Stimulated activated CD8-positive, alpha-beta memory T cell treated with anti-CD3 and anti-CD28 coated beads, Interleukin-15, amount 100 ng/mL, for 1 hour (primary cell): ENCODE results near the gene SLC43A1.

Experiments used
- DNase-seq: peaks from one replicate; pipeline ENCODE4 v3.0.0-alpha.2; 2020; ENCODE audit warnings: low read depth

The SLC43A1 gene

GRCh38 chr11:57479021-57479663 lies 36.4 kb downstream of the SLC43A1 start:
- DNase-seq: no peak

GRCh38 chr11:57477507-57478189 lies 37.9 kb downstream of the SLC43A1 start:
- no peak for DNase-seq

DNA sequence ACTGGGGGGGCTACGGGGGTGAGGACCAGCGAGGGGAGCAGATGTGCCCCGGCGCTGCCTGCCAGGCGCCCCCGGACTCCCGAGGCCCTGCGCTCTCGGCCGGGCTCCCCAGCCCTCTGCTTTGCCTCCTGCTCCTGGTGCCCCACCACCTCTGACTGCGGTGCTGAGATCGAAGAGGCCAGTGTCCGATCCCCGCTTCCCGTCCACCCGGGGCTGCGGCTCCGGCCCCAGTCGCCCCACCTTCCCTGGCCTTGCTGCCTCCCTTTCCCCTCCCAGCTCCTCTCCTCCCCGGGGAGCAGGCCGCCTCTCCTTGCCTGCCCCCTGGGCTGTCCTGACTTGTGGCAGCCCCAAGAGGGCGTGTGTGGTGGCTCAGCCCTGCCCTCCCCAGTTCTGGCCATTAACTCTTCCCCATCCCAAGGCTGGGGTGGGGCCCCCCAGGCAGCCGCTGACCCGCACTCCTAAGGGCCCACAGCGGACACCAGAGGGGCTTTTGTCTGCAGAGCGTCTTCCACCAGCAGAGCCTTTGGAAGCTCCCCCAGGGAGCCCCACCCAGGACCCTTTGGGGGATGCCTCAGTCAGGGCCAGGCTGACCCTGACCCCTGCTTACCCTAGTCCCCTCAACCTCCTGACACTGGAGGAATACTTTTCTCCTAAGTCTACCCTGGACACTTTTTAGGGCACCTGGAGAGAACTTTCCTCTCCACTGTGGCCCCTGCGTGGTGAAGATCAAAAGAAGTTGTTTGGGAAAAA lies 38.6 kb downstream of the SLC43A1 start:
- DNase-seq: no peak

DNA sequence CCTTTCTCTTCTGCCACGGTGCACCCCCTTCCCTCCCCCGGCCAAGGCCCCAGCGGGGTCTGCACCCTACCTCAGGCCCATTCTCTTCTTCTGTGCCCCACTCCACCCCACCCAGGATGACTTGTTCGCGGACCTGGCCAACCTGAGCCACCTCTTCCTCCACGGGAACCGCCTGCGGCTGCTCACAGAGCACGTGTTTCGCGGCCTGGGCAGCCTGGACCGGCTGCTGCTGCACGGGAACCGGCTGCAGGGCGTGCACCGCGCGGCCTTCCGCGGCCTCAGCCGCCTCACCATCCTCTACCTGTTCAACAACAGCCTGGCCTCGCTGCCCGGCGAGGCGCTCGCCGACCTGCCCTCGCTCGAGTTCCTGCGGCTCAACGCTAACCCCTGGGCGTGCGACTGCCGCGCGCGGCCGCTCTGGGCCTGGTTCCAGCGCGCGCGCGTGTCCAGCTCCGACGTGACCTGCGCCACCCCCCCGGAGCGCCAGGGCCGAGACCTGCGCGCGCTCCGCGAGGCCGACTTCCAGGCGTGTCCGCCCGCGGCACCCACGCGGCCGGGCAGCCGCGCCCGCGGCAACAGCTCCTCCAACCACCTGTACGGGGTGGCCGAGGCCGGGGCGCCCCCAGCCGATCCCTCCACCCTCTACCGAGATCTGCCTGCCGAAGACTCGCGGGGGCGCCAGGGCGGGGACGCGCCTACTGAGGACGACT lies 39.3 kb downstream of the SLC43A1 start:
- DNase-seq: no peak

- no peak for DNase-seq
Observed at GRCh38 chr11:57475671-57476046, 39.8 kb downstream of the SLC43A1 start.

DNA sequence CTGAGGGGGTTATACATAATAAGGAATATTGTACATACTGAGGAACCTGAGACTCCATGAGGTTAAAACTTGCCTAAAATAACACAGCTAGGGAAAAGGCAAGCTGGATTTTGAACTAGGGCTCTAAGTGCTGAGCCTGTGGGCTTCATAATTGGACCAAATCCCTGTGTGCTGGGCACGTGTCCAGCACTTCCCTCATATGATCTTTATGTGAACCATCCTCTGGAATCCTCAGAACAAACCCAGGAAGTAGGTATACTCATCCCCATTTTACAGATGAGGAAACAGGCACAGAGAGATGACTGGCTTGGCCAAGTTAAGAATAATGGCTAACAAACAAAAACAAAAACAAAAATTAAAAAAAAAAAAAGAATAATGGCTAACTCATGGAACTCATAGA lies 40.3 kb downstream of the SLC43A1 start:
- DNase-seq: no peak

DNA sequence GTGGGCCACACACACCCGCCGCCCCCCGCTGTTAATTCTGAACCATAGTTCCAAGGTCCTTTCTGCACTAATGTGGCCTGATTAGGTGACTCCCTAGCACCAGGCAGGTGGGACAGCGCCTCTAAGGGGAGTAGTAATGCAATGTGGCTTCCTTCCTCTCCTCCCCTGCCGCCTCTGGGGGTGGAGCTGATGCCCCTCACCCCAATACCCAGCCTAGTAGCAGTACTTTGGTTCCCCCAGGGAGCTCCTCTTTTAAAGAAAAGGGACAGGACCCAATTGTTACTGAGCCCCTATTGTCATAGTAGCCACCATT lies 40.7 kb downstream of the SLC43A1 start:
- DNase-seq: no peak

DNA sequence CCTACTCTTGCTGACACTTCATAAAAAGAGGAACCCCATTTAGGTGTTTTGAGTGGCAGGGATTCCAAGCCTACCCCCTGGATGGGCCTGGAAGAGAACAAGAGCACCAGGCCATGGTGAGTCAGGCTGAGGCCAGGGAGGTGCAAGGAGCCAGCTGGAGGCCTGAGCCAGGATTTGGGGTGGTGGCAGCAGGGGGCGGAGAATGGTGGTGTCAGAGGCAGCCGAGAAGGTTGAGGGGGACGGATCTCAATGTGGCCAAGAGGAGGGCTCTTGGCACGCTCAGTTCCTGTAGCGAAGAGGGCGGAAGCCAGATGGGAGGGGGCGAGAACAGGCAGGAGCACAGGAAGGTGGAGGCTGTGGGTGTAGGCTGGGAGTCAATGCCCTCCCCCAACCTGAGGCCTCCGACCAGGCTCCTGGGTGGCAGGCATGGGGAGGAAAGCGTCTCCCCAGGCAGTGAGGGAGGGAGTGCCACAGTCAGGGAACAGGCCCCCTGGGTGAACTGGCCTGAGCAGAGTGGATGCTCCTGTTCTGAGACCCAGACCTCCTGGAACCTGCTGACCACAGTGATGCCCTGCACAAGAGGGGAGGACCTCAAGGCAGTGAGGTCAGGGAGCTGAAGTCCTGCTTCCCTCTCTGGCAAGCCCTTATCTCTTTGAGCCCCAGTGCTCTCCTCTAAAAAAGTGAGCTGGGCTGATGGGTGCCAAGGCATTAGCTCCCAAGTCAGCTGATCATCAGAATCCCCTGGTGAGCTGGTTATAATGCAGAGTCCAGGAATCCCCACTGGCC lies 41.3 kb downstream of the SLC43A1 start:
- no peak for DNase-seq

DNA sequence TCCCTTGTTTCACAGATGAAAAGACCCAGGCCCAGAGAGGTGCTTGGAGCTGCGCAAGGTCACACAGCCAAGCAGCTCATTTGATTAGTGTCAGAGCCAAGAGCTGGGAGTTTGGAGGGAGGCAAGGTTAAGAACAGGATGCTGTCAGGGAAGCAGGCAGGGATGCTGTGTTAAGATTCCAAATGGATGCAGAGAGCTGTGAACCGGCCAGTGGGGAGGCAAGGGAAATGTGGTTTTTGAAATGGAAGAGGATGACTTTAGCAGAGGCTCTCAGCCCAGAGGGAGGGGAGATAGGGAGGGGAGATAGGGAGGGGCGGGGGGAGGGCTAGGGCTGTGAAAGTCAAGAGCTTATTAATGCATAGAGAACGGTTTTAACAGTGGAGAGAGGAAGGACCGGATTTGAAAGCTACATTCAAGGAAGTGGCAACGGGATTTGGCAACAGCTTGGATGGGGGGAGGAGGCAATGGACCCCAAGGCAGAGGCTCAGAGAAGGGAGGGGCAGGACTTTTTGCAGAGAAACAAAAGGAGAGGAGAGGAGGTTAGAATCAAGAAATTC lies 42.1 kb downstream of the SLC43A1 start:
- no peak for DNase-seq

DNA sequence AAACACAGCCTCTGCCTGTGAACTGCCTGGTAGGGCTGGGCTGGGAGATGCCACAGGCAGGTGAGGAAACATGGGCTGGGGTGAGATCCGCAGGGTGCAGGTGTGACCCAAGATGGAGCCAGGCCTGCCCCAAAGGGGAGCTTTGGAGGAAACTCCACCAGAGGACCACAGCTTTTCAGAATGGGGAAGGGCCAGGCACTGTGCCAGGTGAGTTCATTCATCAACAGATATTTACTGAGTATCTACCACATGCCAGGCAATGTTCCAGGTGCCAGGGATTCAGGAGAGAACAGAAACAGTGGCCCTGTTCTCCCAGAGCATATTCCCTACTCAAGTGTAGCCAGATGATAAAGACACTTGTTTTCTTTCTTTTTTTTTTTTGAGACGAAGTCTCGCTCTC lies 44.0 kb downstream of the SLC43A1 start:
- DNase-seq: no peak

DNA sequence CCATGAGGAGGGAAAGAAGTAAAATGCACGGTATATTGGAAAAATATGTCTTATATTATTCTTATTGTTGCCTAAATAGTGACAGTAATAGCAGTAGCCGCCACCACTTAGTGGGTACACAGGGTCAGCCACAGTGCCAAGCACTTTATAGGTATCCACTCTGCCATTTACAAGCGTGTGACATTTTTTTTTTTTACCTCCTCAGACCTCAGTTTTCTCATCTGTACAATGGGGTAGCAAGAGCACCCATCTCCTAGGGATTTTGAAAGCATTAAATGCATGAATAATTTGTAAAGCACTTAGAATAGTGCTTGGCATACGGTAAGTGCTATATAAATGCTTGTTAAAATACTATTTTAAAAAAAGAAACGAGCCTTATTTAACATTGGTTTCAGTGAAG lies 46.2 kb downstream of the SLC43A1 start:
- no peak for DNase-seq

DNA sequence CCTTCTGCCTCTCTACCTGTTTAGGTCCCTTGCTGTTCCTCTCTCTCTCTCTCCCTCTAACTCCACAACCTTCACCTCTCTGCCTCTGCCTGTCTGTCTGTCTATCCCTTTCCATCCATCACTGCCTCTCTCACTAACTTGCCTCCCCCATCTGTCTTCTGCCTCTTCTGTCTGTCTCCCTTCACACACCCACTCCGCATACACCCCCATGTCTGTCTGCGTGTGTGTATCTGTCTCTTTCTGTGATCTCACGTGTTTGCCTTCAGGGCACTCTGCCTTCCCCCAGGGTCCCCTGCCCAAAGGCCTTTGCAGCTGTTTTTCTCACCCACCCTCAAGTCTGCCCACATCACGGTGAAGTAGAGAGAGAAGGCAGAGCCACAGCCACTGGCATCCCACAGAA lies 47.2 kb downstream of the SLC43A1 start:
- DNase-seq: no peak

- no peak for DNase-seq
Observed at GRCh38 chr11:57467508-57468157, 47.9 kb downstream of the SLC43A1 start.

- DNase-seq: no peak
Observed at GRCh38 chr11:57466680-57467079, 48.8 kb downstream of the SLC43A1 start.

DNA sequence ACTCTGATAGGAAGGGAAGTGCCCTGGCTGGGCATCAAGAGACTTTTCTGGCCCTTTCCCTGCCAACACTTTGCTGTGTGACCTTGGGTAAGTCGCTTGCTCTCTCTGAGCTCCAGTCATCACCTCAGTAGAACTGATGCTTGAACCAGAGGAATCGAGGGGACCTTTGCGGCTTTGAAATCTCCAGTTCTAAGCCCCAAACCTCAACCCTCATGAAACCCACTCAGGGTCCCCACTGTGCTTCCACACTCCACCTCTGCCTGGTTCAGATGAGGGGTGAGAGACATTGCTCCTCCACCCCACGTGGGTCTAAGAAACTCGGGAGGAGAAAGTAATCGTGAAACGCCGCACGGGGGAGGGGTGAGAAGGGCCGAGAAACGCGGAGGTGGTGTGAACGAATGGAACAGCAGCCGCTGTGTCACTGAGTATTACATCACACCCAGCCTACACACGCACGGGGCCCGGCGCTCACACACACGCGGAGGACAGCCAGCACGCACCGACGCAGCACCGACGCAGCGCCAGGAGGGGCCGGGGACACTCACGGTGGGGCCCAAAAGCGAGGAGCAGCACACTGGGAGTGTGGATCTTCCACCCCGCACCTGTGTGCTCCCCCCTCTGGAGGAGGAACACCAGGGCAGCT lies 50.8 kb downstream of the SLC43A1 start:
- no peak for DNase-seq

GRCh38 chr11:57463671-57464538 lies 51.6 kb downstream of the SLC43A1 start:
- DNase-seq: no peak

- DNase-seq: no peak
Observed at GRCh38 chr11:57462597-57462996, 52.9 kb downstream of the SLC43A1 start.

GRCh38 chr11:57461841-57462489 lies 53.5 kb downstream of the SLC43A1 start:
- DNase-seq: no peak
